Measurements from ENCODE around the gene UCK2. TPM values are rescaled to one million over a fixed set of nuclear protein-coding genes. Genes with fewer than 3 reads are reported as not detected.

Gene UCK2
- total RNA-seq, 1 experiment from 2014 or later: 91.2 TPM

- no peak for ATAC-seq
- intact Hi-C loops (cut with micrococcal nuclease; ENCODE audit: unreplicated experiment) (no loop called here), in situ Hi-C loops (cut with HindIII; ENCODE audit: low pct_unique_long_range_greater_than_20kb, low sequenced_read_pairs) (no loop called here)
- no peak for DNase-seq (ENCODE audit: low read depth, low spot score)
- Histone ChIP-seq H3K27me3 (ENCODE audit: control insufficient read depth, insufficient read depth, low read length) (no peaks in the 10 kb centered on the region), H3K4me1 (ENCODE audit: control insufficient read depth, insufficient read depth, low read length) (no peaks in the 10 kb centered on the region), H3K27ac (ENCODE audit: low read length) (no peak overlapping the region), H3K9me3 (ENCODE audit: control insufficient read depth, insufficient read depth, low read depth, low read length) (no peaks in the 10 kb centered on the region), H3K36me3 (ENCODE audit: control insufficient read depth, insufficient read depth, low read length) (peaks cover 10% of the 10 kb centered on the region), H3K4me3 (ENCODE audit: low read depth in 2 of 2, low read length in 2 of 2) (no peak overlapping the region)
- CTCF ChIA-PET: no interaction called here
- no TSS peak for BruUV-seq (replicated peaks)
- TF ChIP-seq REST (IDR thresholded peaks at IDR 0.05; ENCODE audit: insufficient read depth in 1 of 2, low read depth in 2 of 2, low read length in 1 of 2): no peak
- no peak for TF ChIP-seq POLR2AphosphoS5 (IDR thresholded peaks at IDR 0.05; ENCODE audit: low read depth, low read length)
- POLR2A ChIA-PET: no interaction called here
Observed at GRCh38 chr1:165902565-165902964, 75.2 kb downstream of the UCK2 start.

GRCh38 chr1:165903672-165904071 is 76.3 kb downstream of the UCK2 start:
- ChIA-PET POLR2A (interaction anchor here (0.6 kb wide), 1 partner anchor 29 kb away, joined by 6 read pairs; no protein-coding TSS in a partner anchor), CTCF (no interaction called here)
- BruUV-seq (replicated peaks): no TSS peak
- Histone ChIP-seq H3K4me3 (ENCODE audit: low read depth in 2 of 2, low read length in 2 of 2) (no peak overlapping the region), H3K36me3 (ENCODE audit: control insufficient read depth, insufficient read depth, low read length) (peaks cover 15% of the 10 kb centered on the region), H3K4me1 (ENCODE audit: control insufficient read depth, insufficient read depth, low read length) (no peaks in the 10 kb centered on the region), H3K27me3 (ENCODE audit: control insufficient read depth, insufficient read depth, low read length) (no peaks in the 10 kb centered on the region), H3K27ac (ENCODE audit: low read length) (no peak overlapping the region), H3K9me3 (ENCODE audit: control insufficient read depth, insufficient read depth, low read depth, low read length) (no peaks in the 10 kb centered on the region)
- DNase-seq (ENCODE audit: low read depth, low spot score): no peak
- no peak for TF ChIP-seq REST (IDR thresholded peaks at IDR 0.05; ENCODE audit: insufficient read depth in 1 of 2, low read depth in 2 of 2, low read length in 1 of 2)
- TF ChIP-seq POLR2AphosphoS5 (IDR thresholded peaks at IDR 0.05; ENCODE audit: low read depth, low read length): no peak
- TF ChIP-seq TCF7L2 (IDR thresholded peaks at IDR 0.05; ENCODE audit: low read depth, low read length): no peak
- no peak for TF ChIP-seq SIN3A (IDR thresholded peaks at IDR 0.05; ENCODE audit: borderline replicate concordance, insufficient read depth, low read depth, low read length)
- TF ChIP-seq, protein P1, sequence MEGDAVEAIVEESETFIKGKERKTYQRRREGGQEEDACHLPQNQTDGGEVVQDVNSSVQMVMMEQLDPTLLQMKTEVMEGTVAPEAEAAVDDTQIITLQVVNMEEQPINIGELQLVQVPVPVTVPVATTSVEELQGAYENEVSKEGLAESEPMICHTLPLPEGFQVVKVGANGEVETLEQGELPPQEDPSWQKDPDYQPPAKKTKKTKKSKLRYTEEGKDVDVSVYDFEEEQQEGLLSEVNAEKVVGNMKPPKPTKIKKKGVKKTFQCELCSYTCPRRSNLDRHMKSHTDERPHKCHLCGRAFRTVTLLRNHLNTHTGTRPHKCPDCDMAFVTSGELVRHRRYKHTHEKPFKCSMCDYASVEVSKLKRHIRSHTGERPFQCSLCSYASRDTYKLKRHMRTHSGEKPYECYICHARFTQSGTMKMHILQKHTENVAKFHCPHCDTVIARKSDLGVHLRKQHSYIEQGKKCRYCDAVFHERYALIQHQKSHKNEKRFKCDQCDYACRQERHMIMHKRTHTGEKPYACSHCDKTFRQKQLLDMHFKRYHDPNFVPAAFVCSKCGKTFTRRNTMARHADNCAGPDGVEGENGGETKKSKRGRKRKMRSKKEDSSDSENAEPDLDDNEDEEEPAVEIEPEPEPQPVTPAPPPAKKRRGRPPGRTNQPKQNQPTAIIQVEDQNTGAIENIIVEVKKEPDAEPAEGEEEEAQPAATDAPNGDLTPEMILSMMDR (IDR thresholded peaks at IDR 0.05): no peak
- ATAC-seq: no peak
- in situ Hi-C loops (cut with HindIII; ENCODE audit: low pct_unique_long_range_greater_than_20kb, low sequenced_read_pairs): no loop called here
- intact Hi-C loops (cut with micrococcal nuclease; ENCODE audit: unreplicated experiment): no loop called here
